AG04450 (cell line): Measurements from ENCODE around the gene MBD4. TPM values are rescaled to one million over a fixed set of nuclear protein-coding genes. Genes with fewer than 3 reads are reported as not detected.

Experiments
- CTCF ChIA-PET: fragments of 300-600, 350-600 bp; formaldehyde crosslinking; extraction: SDS; loops from one replicate; lab custom pipeline; 2022; ENCODE audit warnings: antibody characterized with exemption, inconsistent platforms; lab: Charles Lee
- POLR2A ChIA-PET: fragments of 350-600 bp; formaldehyde crosslinking; extraction: SDS; loops from one replicate; lab custom pipeline; 2021; ENCODE audit warnings: antibody characterized with exemption, inconsistent platforms; lab: Yijun Ruan, JAX
- DNase-seq: peaks from one replicate; pipeline ENCODE4 v3.0.0-alpha.2; 2011; ENCODE audit warnings: low read depth, low spot score
- H3K27ac ChIP-seq: one replicate; pipeline ENCODE4 v1.5.1; 2012; ENCODE audit warnings: low read depth, low read length, control low read depth
- H3K27me3 ChIP-seq: one replicate; pipeline ENCODE4 v1.6.0; 2012; ENCODE audit warnings: low read length; ENCODE audit not compliant: control insufficient read depth, insufficient read depth
- H3K4me3 ChIP-seq: 2 replicates; pipeline ENCODE4 v1.5.1; 2011; ENCODE audit warnings: mild to moderate bottlenecking, low read depth, low read length, control low read depth
- H3K9me3 ChIP-seq: 2 replicates; pipeline ENCODE4 v1.5.1; 2012; ENCODE audit warnings: low read length; ENCODE audit not compliant: control insufficient read depth, insufficient read depth
- polyA plus RNA-seq: library from polyadenylated mRNA; depleted of rRNA; stranded (reverse); fragments of >200 nt; gene quantifications from 2 replicates; pipeline ENCODE4 v1.2.3, GENCODE V29; 2011
- TF ChIP-seq, protein P1 (sequence below): IDR thresholded peaks from 2 replicates; pipeline ENCODE4 v1.5.1; 2011; ENCODE audit warnings: low read depth, low read length, control low read depth, inconsistent platforms

MBD4 gene
- polyA plus RNA-seq, 1 experiment = 35.6 TPM

DNA sequence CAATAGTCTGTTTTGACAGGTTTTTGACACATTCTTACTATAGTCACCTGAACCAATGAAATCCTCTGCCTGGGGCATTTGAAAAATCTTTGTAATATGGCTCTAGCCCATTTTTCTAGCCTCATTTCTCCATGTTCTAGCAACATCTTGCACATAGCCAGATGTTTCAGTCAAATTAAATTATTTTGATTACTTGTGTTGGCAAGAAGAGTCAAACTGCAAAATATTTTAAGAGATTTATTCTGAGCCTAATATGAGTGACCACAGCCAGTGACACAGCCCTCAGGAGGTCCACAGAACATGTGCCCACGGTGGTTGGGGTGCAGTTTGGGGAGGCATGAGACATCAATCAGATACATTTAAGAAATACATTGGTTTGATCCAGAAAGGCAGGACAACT, 7.2 kb upstream of the MBD4 start:
- TF ChIP-seq, protein P1, sequence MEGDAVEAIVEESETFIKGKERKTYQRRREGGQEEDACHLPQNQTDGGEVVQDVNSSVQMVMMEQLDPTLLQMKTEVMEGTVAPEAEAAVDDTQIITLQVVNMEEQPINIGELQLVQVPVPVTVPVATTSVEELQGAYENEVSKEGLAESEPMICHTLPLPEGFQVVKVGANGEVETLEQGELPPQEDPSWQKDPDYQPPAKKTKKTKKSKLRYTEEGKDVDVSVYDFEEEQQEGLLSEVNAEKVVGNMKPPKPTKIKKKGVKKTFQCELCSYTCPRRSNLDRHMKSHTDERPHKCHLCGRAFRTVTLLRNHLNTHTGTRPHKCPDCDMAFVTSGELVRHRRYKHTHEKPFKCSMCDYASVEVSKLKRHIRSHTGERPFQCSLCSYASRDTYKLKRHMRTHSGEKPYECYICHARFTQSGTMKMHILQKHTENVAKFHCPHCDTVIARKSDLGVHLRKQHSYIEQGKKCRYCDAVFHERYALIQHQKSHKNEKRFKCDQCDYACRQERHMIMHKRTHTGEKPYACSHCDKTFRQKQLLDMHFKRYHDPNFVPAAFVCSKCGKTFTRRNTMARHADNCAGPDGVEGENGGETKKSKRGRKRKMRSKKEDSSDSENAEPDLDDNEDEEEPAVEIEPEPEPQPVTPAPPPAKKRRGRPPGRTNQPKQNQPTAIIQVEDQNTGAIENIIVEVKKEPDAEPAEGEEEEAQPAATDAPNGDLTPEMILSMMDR = no peak
- H3K27me3 ChIP-seq = no peaks in the 10 kb centered on the region
- no peak overlapping the region for H3K27ac ChIP-seq
- ChIA-PET POLR2A (no interaction called here), CTCF (no interaction called here)
- no peak for DNase-seq
- H3K4me3 ChIP-seq = no peak overlapping the region
- H3K9me3 ChIP-seq = no peaks in the 10 kb centered on the region

DNA sequence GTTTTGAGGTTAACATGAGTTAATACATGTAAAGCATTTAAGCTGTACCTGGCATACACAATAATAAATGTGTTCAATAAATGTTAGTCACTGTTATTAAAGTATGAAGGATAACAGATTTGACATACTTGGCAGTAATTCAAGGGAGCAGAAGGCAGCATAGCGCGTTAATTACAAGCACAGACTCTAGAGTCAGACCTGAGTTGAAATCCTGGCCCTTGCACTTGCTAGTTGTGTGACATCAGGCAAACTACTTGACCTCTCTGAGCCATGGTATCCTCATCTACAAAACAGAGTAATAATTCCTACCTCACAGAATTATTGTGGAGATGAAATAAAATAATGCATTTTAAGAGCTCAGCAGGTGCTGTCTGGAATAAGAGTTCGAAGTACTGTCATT, 5.7 kb upstream of the MBD4 start:
- H3K4me3 ChIP-seq = no peak overlapping the region
- POLR2A ChIA-PET = no interaction called here
- TF ChIP-seq, protein P1 = no peak
- H3K27me3 ChIP-seq = no peaks in the 10 kb centered on the region
- no peaks in the 10 kb centered on the region for H3K9me3 ChIP-seq
- CTCF ChIA-PET = interaction anchor here (0.9 to 1.5 kb wide), 2 partner anchors 10 to 45 kb away, joined by 4 read pairs; no protein-coding TSS in a partner anchor
- no peak for DNase-seq
- H3K27ac ChIP-seq = no peak overlapping the region

DNA sequence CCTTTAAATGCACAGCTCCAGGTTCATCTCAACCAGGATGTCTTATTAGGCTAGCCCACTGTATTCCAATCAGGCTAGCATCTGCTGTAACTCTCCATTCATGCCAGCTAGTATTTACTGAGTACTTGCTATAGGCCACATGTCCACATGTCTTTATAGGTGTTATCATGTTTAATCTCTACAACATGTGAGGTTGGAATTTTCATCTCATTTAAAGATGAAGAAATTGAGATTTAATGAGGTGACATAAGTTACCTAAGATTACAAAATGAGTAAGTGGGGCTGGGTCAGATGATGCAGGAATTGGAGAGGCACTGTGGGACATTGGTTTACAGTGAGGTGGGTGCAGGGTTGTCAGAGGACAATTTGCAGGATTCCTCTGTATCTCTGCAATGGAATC, 3.2 kb upstream of the MBD4 start:
- H3K27me3 ChIP-seq = no peaks in the 10 kb centered on the region
- no peak for DNase-seq
- no peaks in the 10 kb centered on the region for H3K9me3 ChIP-seq
- H3K27ac ChIP-seq = no peak overlapping the region
- ChIA-PET CTCF (interaction anchor here (0.9 kb wide), 1 partner anchor 43 kb away, joined by 3 read pairs; no protein-coding TSS in a partner anchor), POLR2A (no interaction called here)
- TF ChIP-seq, protein P1 = no peak
- H3K4me3 ChIP-seq = no peak overlapping the region

DNA sequence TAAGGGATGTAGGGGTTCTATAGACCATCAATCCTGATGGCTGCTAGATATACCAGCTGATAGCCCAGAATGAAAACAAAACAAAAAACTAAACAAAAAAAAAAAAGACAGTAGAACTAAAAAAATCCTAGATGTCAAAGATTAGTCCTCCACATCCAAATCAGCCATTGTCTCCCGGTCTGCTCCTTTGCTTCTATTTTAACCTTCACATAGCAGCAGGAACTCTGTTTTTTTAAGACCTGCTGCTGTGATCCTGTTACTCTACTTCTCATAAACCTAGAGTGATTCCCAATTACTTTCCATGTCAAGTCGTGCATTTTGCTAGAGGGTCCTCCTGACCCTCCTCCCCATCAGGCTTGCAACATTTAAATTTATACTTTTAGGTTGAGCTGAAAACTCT, 2.7 kb upstream of the MBD4 start:
- POLR2A ChIA-PET = no interaction called here
- Histone ChIP-seq H3K4me3 (no peak overlapping the region), H3K27me3 (no peaks in the 10 kb centered on the region), H3K9me3 (no peaks in the 10 kb centered on the region), H3K27ac (no peak overlapping the region)
- TF ChIP-seq, protein P1 = no peak
- CTCF ChIA-PET = interaction anchor here (0.6 to 1.4 kb wide), 6 partner anchors 14 to 382 kb away, joined by 3 to 5 read pairs (median 4); no protein-coding TSS in a partner anchor
- DNase-seq = no peak

DNA sequence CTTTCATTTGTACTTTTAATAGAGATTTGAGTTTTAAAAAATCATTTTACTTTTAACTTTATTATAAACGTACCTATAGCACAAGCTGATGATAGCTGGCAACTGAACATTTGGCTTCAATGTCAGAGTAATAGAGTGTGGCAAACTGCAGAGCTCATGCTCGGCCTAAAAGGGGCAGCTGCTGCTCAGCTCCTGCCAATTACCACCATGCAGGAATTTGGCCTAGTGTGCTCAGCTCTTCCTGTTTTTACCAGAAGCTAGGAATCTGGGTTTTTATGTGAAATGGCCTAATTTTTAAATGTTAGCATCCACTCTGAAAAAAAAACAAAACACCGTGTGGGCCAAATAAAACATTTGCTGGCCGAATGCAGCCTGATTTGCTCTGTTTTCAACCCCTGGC, 2.0 kb upstream of the MBD4 start:
- H3K4me3 ChIP-seq = peak overlapping the region; percentile 27
- TF ChIP-seq, protein P1 = 0 out of 2 replicates have a peak, but pooled peaks have one; percentile 7
- no peaks in the 10 kb centered on the region for H3K27me3 ChIP-seq
- DNase-seq = no peak
- ChIA-PET CTCF (interaction anchor here (0.5 to 1.4 kb wide), 8 partner anchors 14 to 492 kb away, joined by 3 to 5 read pairs (median 4); no protein-coding TSS in a partner anchor), POLR2A (interaction anchor here (0.7 to 1.0 kb wide), 2 partner anchors 45 to 368 kb away, joined by 3 read pairs; no protein-coding TSS in a partner anchor)
- H3K27ac ChIP-seq = peak overlapping the region; percentile 22
- no peaks in the 10 kb centered on the region for H3K9me3 ChIP-seq
